NCI-H1417 treated with DMSO at 0.1 percent for 48 hours (cell line): ENCODE results near the gene PHAX.
"Not testable (repeated sequence)": the region's sequence is repeated elsewhere in the genome, so short reads cannot be mapped to it uniquely, and the experiment has no call there.

Experiments used
- DNase-seq: peaks from one replicate; lab custom pipeline; 2025; lab: John Stamatoyannopoulos, UW

Gene PHAX

GRCh38 chr5:126605525-126605924, 4.8 kb downstream of the PHAX start:
- no peak for DNase-seq

GRCh38 chr5:126610160-126610559, 9.4 kb downstream of the PHAX start:
- DNase-seq, result no peak

- DNase-seq, result no peak
Observed at GRCh38 chr5:126610616-126611015, 9.9 kb downstream of the PHAX start.

GRCh38 chr5:126613941-126614592, 13.3 kb downstream of the PHAX start:
- DNase-seq, result no peak

- no peak for DNase-seq
Observed at GRCh38 chr5:126615286-126615685, 14.5 kb downstream of the PHAX start.

GRCh38 chr5:126617603-126618002, 16.9 kb downstream of the PHAX start:
- not testable (repeated sequence) for DNase-seq

GRCh38 chr5:126619781-126620180, 19.0 kb downstream of the PHAX start:
- no peak for DNase-seq

GRCh38 chr5:126624534-126624933, 23.8 kb downstream of the PHAX start:
- no peak for DNase-seq

GRCh38 chr5:126628102-126628501, 27.4 kb downstream of the PHAX start:
- DNase-seq, result no peak

GRCh38 chr5:126631920-126632319, 31.2 kb downstream of the PHAX start:
- DNase-seq, result no peak

- DNase-seq, result no peak
Observed at GRCh38 chr5:126633552-126633951, 32.8 kb downstream of the PHAX start.

- DNase-seq, result no peak
Observed at GRCh38 chr5:126635585-126635984, 34.8 kb downstream of the PHAX start.

GRCh38 chr5:126636956-126637355, 36.2 kb downstream of the PHAX start:
- no peak for DNase-seq

GRCh38 chr5:126640866-126641265, 40.1 kb downstream of the PHAX start:
- DNase-seq, result no peak

GRCh38 chr5:126641387-126641786, 40.6 kb downstream of the PHAX start:
- DNase-seq, result no peak

GRCh38 chr5:126645132-126645531, 44.4 kb downstream of the PHAX start:
- DNase-seq, result no peak

GRCh38 chr5:126647071-126647470, 46.3 kb downstream of the PHAX start:
- DNase-seq, result no peak

- DNase-seq, result no peak
Observed at GRCh38 chr5:126648471-126648870, 47.7 kb downstream of the PHAX start.

- DNase-seq, result not testable (repeated sequence)
Observed at GRCh38 chr5:126649057-126649456, 48.3 kb downstream of the PHAX start.

- DNase-seq, result not testable (repeated sequence)
Observed at GRCh38 chr5:126649709-126650108, 49.0 kb downstream of the PHAX start.

- DNase-seq, result no peak
Observed at GRCh38 chr5:126650463-126650862, 49.7 kb downstream of the PHAX start.

GRCh38 chr5:126651013-126651577, 50.3 kb downstream of the PHAX start:
- no peak for DNase-seq

GRCh38 chr5:126656401-126657007, 55.8 kb downstream of the PHAX start:
- no peak for DNase-seq

GRCh38 chr5:126658561-126658960, 57.8 kb downstream of the PHAX start:
- DNase-seq, result no peak
